GM12878 (cell line): ENCODE measurements around the gene PLA2G4E. TPM values are rescaled to one million over a fixed set of nuclear protein-coding genes. Genes with fewer than 3 reads are reported as not detected.

Experiments
- ATAC-seq: fragments of 200-7000 bp; cut with Tn5 transposase; 3 replicates; pipeline ENCODE4 v1.9.1; 2020; ENCODE audit warnings: mild to moderate bottlenecking, moderate library complexity
- BruUV-seq: library from RNA; stranded (reverse); fragments of 400-500 nt; replicated peaks from 2 replicates; lab custom pipeline; 2021; lab: Mats Ljungman, UMichigan
- CTCF ChIA-PET: fragments of 300-600 bp; sonication (Branson Sonifier 250); formaldehyde crosslinking; extraction: SDS; loops from one replicate; lab custom pipeline; 2021; ENCODE audit warnings: inconsistent platforms; lab: Yijun Ruan, JAX
- POLR2A ChIA-PET: fragments of 350-600 bp; formaldehyde crosslinking; extraction: SDS; loops from one replicate; lab custom pipeline; 2021; ENCODE audit warnings: inconsistent platforms; lab: Charles Lee
- RAD21 ChIA-PET: fragments of 300-600 bp; sonication (Branson Sonifier 250); formaldehyde crosslinking; loops from one replicate; lab custom pipeline; 2023; ENCODE audit warnings: antibody characterized with exemption; ENCODE audit not compliant: unreplicated experiment; lab: Charles Lee
- SMC1A ChIA-PET: fragments of 300-600 bp; sonication (Branson Sonifier 250); formaldehyde crosslinking; loops from one replicate; lab custom pipeline; 2023; ENCODE audit not compliant: unreplicated experiment, uncharacterized antibody; lab: Charles Lee
- DNase-seq: peaks from one replicate; pipeline ENCODE4 v3.0.0-alpha.2; 2011; ENCODE audit warnings: low read depth, low spot score
- FAIRE-seq: peaks from 3 replicates; lab custom pipeline; 2011; peaks lifted over from hg19 to GRCh38; lab: Jason Lieb, UNC
- H2AFZ ChIP-seq: 2 replicates; pipeline ENCODE4 v1.6.0; 2011; ENCODE audit warnings: low read depth, low read length, control low read depth; ENCODE audit not compliant: control insufficient read depth
- H3K27ac ChIP-seq: 2 replicates; pipeline ENCODE4 v1.5.1; 2011; ENCODE audit warnings: control low read depth; ENCODE audit not compliant: control insufficient read depth, insufficient read depth
- H3K27me3 ChIP-seq, 2 experiments: replicated peaks in 1 of 2; 2 replicates each; pipeline versions ENCODE4 v1.6.0 to v1.6.1; 2011; ENCODE audit warnings: low read length in 1 of 2; ENCODE audit not compliant: control insufficient read depth in 2 of 2, insufficient read depth in 2 of 2
- H3K36me3 ChIP-seq, 2 experiments: 2 replicates each; pipeline ENCODE4 v1.5.1; 2011; ENCODE audit warnings: low read length in 1 of 2; ENCODE audit not compliant: control insufficient read depth in 2 of 2, insufficient read depth in 2 of 2
- H3K4me1 ChIP-seq: 2 replicates; pipeline ENCODE4 v1.6.1; 2011; ENCODE audit warnings: mild to moderate bottlenecking, low read length, moderate library complexity, mixed read lengths; ENCODE audit not compliant: control insufficient read depth, insufficient read depth
- H3K4me2 ChIP-seq: 2 replicates; pipeline ENCODE4 v1.6.0; 2011; ENCODE audit warnings: control low read depth; ENCODE audit not compliant: control insufficient read depth, insufficient read depth
- H3K4me3 ChIP-seq: fragments of 200-600 bp; sonication (generic); 2 replicates; pipeline ENCODE4 v1.5.1; 2016
- H3K79me2 ChIP-seq: 2 replicates; pipeline ENCODE4 v1.6.0; 2011; ENCODE audit warnings: low read length; ENCODE audit not compliant: control insufficient read depth, insufficient read depth
- H3K9ac ChIP-seq: 2 replicates; pipeline ENCODE4 v1.8.0; 2011; ENCODE audit warnings: low read length, control low read depth, mixed read lengths; ENCODE audit not compliant: control insufficient read depth, insufficient read depth
- H3K9me3 ChIP-seq: replicated peaks from 3 replicates; pipeline ENCODE4 v1.5.1; 2011; ENCODE audit warnings: mild to moderate bottlenecking, low read length; ENCODE audit not compliant: control insufficient read depth, insufficient read depth
- H4K20me1 ChIP-seq: 2 replicates; pipeline ENCODE4 v1.6.0; 2011; ENCODE audit not compliant: control insufficient read depth, insufficient read depth
- E4F1 ChIP-seq: fragments of 450-650 bp; IDR thresholded peaks from 2 replicates; pipeline ENCODE4 v1.6.1; 2018; ENCODE audit warnings: borderline replicate concordance, mild to moderate bottlenecking; ENCODE audit not compliant: partially characterized antibody
- EZH2 ChIP-seq: IDR thresholded peaks from 2 replicates; pipeline ENCODE4 v1.6.1; 2012; ENCODE audit warnings: low read depth, mild to moderate bottlenecking, control low read depth, inconsistent platforms, low read length, borderline replicate concordance; ENCODE audit not compliant: control insufficient read depth
- FOS ChIP-seq: IDR thresholded peaks from 3 replicates; pipeline ENCODE4 v1.6.1; 2011; ENCODE audit warnings: borderline replicate concordance; ENCODE audit not compliant: insufficient read length; ENCODE audit errors: extremely low read depth
- KDM1A ChIP-seq: fragments of 200-600 bp; sonication (generic); IDR thresholded peaks from 2 replicates; pipeline ENCODE4 v1.6.1; 2016; ENCODE audit warnings: borderline replicate concordance
- MTA2 ChIP-seq: fragments of 450-650 bp; IDR thresholded peaks from 2 replicates; pipeline ENCODE4 v1.6.1; 2016; ENCODE audit warnings: low read depth, mild to moderate bottlenecking, moderate library complexity
- NFIC ChIP-seq: IDR thresholded peaks from 2 replicates; pipeline ENCODE4 v1.6.1; 2012; ENCODE audit warnings: low read depth, mild to moderate bottlenecking, inconsistent platforms, low read length, moderate library complexity
- STAT1 ChIP-seq: fragments of 450-650 bp; conservative IDR thresholded peaks from 2 replicates; pipeline ENCODE4 v1.6.1; 2014; ENCODE audit warnings: antibody characterized with exemption, mild to moderate bottlenecking
- TCF12 ChIP-seq: IDR thresholded peaks from 2 replicates; pipeline ENCODE4 v1.6.1; 2011; ENCODE audit warnings: low read depth, mild to moderate bottlenecking, low read length
- YBX1 ChIP-seq: fragments of 450-650 bp; IDR thresholded peaks from 2 replicates; pipeline ENCODE4 v1.6.1; 2016; ENCODE audit warnings: antibody characterized with exemption
- WGBS: methylation state at CpG from one replicate; pipeline ENCODE4 v1.1.6; 2016; ENCODE audit warnings: low lambda C conversion rate; ENCODE audit not compliant: insufficient replicate concordance, insufficient coverage; ENCODE audit errors: missing lambda C conversion rate; 5-methylcytosine and 5-hydroxymethylcytosine counted together
- in situ Hi-C: fragments of 300-500 bp; cut with MboI; formaldehyde crosslinking; loops from 9 replicates; pipeline ENCODE4 v1.14.3; 2018; ENCODE audit warnings: mixed read lengths
- intact Hi-C: fragments of 100-400 bp; cut with micrococcal nuclease; formaldehyde crosslinking; loops from one replicate; pipeline ENCODE4 v1.14.2; 2022; ENCODE audit not compliant: unreplicated experiment
- polyA plus RNA-seq, 11 experiments: library from polyadenylated mRNA; depleted of rRNA in 4 of 11; unstranded in 6 of 11; stranded (reverse) in 5 of 11; fragments of >200 nt; fragmentation: Nextera tagmentation in 4 of 11; fragmentation: Illumina TruSeq in 1 of 11; extraction: Ambion mirVana in 4 of 11; extraction: Trizol in 1 of 11; gene quantifications; 1 replicate in 1 of 11; 2 replicates in 10 of 11; pipeline versions ENCODE4 v1.2.1 to v1.2.3, GENCODE V29; 2011 to 2016; ENCODE audit warnings: inconsistent platforms in 2 of 11, missing spikeins in 2 of 11, low read depth in 1 of 11
- total RNA-seq, 4 experiments: library from RNA; depleted of rRNA in 3 of 4; stranded (reverse); fragments of >200 nt in 3 of 4; fragmentation: Illumina TruSeq in 1 of 4; extraction: Trizol in 1 of 4; gene quantifications; 2 replicates each; pipeline versions ENCODE4 v1.2.1 to v1.2.3, GENCODE V29; 2013 to 2021

PLA2G4E gene
- total and polyA plus RNA-seq, 10 of the 15 experiments (the other 5 are each of a cell fraction or from before 2014, with no cell fraction given): 0.05 to 0.32 (median 0.06) TPM; not detected in 5

DNA sequence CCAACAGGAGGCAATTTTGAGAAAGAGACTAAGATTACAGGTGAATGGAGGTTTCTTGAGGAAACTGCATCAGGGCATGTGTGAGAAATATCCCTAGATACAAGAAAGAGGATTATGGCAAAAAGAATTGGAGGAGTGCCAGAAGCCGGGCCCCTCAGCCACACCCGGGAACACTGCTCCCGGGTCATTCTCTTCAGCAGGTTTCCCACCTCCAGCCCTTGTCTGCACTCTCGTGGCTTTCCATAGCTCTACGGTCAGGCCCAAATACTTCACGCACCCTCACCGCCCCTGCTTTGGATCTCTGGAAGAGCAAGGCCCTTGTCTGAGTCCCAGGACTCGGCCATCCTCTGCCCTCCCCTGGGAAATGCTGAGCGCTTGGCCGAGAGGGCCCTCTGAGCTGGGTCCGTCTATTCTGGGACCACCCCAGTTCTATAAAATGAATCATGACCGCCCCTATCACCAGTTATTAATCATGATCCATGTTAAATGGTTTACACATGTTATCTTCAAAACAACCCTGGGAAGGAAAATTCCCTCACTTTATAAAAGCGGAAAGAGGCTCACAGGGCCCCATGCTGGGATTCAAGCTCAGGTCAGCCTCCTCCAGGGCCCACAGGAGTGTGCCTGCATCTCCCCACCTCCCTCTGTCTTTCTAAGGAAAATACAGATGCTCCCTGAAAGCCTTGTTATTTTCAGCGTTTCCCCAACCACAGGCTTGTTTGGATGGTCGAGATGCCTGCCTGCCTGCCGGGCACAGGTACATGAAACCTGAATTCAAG is 88.1 kb downstream of the PLA2G4E start:
- H3K27me3 ChIP-seq: no peaks in the 10 kb centered on the region
- intact Hi-C loops (no loop called here), in situ Hi-C loops (no loop called here)
- no peak overlapping the region for H3K4me3 ChIP-seq
- WGBS: 97% methylated on average over 16 of the region's 16 CpGs
- SMC1A ChIA-PET: interaction anchor here (0.7 to 12.1 kb wide), 4 partner anchors 21 to 96 kb away, joined by 3 to 179 read pairs (median 4); partner anchors contain the start of gene EHD4
- BruUV-seq: no TSS peak
- CTCF ChIA-PET: interaction anchor here (0.8 to 1.1 kb wide), 3 partner anchors 17 to 34 kb away, joined by 3 read pairs; no protein-coding TSS in a partner anchor
- ATAC-seq: no peak
- TF ChIP-seq EZH2 (no peak), STAT1 (no peak), YBX1 (no peak), NFIC (no peak), E4F1 (no peak), KDM1A (no peak), FOS (no peak), TCF12 (no peak), MTA2 (no peak)
- no peak for FAIRE-seq
- no peak overlapping the region for H3K27ac ChIP-seq
- peaks cover 43% of the 10 kb centered on the region for H3K79me2 ChIP-seq
- no peak overlapping the region for H2AFZ ChIP-seq
- no peaks in the 10 kb centered on the region for H4K20me1 ChIP-seq
- H3K9ac ChIP-seq: no peak overlapping the region
- POLR2A ChIA-PET: interaction anchor here (0.9 to 4.5 kb wide), 2 partner anchors 34 to 39 kb away, joined by 3 to 42 read pairs; partner anchors contain the start of gene EHD4
- H3K4me2 ChIP-seq: no peak overlapping the region
- no peak for DNase-seq
- H3K36me3 ChIP-seq: peaks cover 5 to 14% of the 10 kb centered on the region in 2 experiments
- no peaks in the 10 kb centered on the region for H3K9me3 ChIP-seq
- RAD21 ChIA-PET: interaction anchor here (1.1 to 5.2 kb wide), 2 partner anchors 24 to 37 kb away, joined by 4 to 97 read pairs; partner anchors contain the start of gene EHD4
- H3K4me1 ChIP-seq: peaks cover 70% of the 10 kb centered on the region
